ENCODE measurements around the gene TSPAN9. TPM values are rescaled to one million over a fixed set of nuclear protein-coding genes. Genes with fewer than 3 reads are reported as not detected.

Gene TSPAN9
- total RNA-seq, 1 experiment from 2014 or later = 13.4 TPM

DNA sequence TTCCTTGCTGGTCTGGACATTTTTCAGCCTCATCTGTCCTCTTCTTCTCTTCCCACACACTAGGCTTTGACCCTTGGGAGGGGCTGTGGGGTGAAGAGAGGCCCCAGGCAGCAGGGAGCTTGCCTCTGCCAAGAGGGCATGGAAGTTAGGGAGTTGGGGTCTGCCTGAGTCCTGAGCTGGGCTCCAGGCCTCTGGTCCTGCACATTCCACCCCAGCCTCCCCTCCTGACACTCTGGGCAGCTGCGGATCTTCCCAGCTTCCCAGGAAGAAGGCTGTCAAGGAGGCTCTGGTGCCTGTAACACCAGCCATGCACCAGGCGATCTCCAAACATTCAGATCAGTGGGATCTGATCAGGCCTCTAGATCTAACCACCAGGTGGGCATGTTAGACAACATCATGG is 244.7 kb downstream of the TSPAN9 start:
- BruUV-seq (replicated peaks) = no TSS peak
- CTCF ChIA-PET = interaction anchor here (0.6 to 1.0 kb wide), 2 partner anchors 11 to 470 kb away, joined by 3 read pairs; no protein-coding TSS in a partner anchor
- TF ChIP-seq, protein P1, sequence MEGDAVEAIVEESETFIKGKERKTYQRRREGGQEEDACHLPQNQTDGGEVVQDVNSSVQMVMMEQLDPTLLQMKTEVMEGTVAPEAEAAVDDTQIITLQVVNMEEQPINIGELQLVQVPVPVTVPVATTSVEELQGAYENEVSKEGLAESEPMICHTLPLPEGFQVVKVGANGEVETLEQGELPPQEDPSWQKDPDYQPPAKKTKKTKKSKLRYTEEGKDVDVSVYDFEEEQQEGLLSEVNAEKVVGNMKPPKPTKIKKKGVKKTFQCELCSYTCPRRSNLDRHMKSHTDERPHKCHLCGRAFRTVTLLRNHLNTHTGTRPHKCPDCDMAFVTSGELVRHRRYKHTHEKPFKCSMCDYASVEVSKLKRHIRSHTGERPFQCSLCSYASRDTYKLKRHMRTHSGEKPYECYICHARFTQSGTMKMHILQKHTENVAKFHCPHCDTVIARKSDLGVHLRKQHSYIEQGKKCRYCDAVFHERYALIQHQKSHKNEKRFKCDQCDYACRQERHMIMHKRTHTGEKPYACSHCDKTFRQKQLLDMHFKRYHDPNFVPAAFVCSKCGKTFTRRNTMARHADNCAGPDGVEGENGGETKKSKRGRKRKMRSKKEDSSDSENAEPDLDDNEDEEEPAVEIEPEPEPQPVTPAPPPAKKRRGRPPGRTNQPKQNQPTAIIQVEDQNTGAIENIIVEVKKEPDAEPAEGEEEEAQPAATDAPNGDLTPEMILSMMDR (IDR thresholded peaks at IDR 0.05; ENCODE audit: unreplicated experiment) = no peak
- H3K9me3 Mint-ChIP-seq (ENCODE audit: unreplicated experiment) = no peaks in the 10 kb centered on the region
- no peaks in the 10 kb centered on the region for H3K4me1 Mint-ChIP-seq (ENCODE audit: insufficient read depth, unreplicated experiment)
- H3K4me3 Mint-ChIP-seq (ENCODE audit: unreplicated experiment) = no peak overlapping the region
- H3K36me3 Mint-ChIP-seq (ENCODE audit: insufficient read depth, unreplicated experiment) = no peaks in the 10 kb centered on the region
- no peak overlapping the region for H3K27ac Mint-ChIP-seq (ENCODE audit: low read depth, unreplicated experiment)
- POLR2A ChIA-PET = no interaction called here
- intact Hi-C loops (cut with micrococcal nuclease) = no loop called here
- DNase-seq (ENCODE audit: unreplicated experiment) = no peak
- H3K27me3 Mint-ChIP-seq (ENCODE audit: insufficient read depth, unreplicated experiment) = no peaks in the 10 kb centered on the region

- no peaks in the 10 kb centered on the region for H3K9me3 Mint-ChIP-seq (ENCODE audit: unreplicated experiment)
- H3K36me3 Mint-ChIP-seq (ENCODE audit: insufficient read depth, unreplicated experiment) = no peaks in the 10 kb centered on the region
- peaks cover 3% of the 10 kb centered on the region for H3K4me1 Mint-ChIP-seq (ENCODE audit: insufficient read depth, unreplicated experiment)
- intact Hi-C loops (cut with micrococcal nuclease) = no loop called here
- CTCF ChIA-PET = no interaction called here
- TF ChIP-seq, protein P1 (IDR thresholded peaks at IDR 0.05; ENCODE audit: unreplicated experiment) = no peak
- H3K4me3 Mint-ChIP-seq (ENCODE audit: unreplicated experiment) = no peak overlapping the region
- no peak for DNase-seq (ENCODE audit: unreplicated experiment)
- H3K27ac Mint-ChIP-seq (ENCODE audit: low read depth, unreplicated experiment) = no peak overlapping the region
- no TSS peak for BruUV-seq (replicated peaks)
- POLR2A ChIA-PET = no interaction called here
- no peaks in the 10 kb centered on the region for H3K27me3 Mint-ChIP-seq (ENCODE audit: insufficient read depth, unreplicated experiment)
Observed at GRCh38 chr12:3323002-3323685, 246.0 kb downstream of the TSPAN9 start.

DNA sequence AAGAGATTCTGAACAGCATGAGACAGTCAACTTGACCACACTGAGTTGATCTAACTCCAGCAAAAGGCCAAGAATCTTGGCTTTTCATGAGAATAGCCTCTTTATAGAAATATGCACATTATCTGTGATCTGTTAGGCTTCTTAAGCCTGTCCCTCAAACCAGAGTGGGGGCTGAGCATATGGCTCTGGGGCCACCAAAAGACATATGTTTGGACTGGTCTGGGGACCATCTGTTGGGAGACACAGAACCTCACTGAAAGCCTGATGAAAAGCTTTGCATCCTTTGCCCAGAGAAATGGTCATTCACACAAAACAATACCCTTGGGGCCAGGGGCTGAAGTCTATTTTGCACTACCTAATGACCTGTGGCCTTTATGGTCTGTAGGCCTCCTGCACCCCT is 248.6 kb downstream of the TSPAN9 start:
- Mint-ChIP-seq H3K36me3 (ENCODE audit: insufficient read depth, unreplicated experiment) (no peaks in the 10 kb centered on the region), H3K27me3 (ENCODE audit: insufficient read depth, unreplicated experiment) (no peaks in the 10 kb centered on the region), H3K27ac (ENCODE audit: low read depth, unreplicated experiment) (no peak overlapping the region), H3K4me1 (ENCODE audit: insufficient read depth, unreplicated experiment) (peaks cover 5% of the 10 kb centered on the region), H3K4me3 (ENCODE audit: unreplicated experiment) (no peak overlapping the region), H3K9me3 (ENCODE audit: unreplicated experiment) (no peaks in the 10 kb centered on the region)
- ChIA-PET POLR2A (no interaction called here), CTCF (interaction anchor here (0.6 to 1.0 kb wide), 3 partner anchors 10 to 692 kb away, joined by 3 to 4 read pairs (median 3); no protein-coding TSS in a partner anchor)
- BruUV-seq (replicated peaks) = no TSS peak
- DNase-seq (ENCODE audit: unreplicated experiment) = no peak
- intact Hi-C loops (cut with micrococcal nuclease) = no loop called here
- TF ChIP-seq, protein P1 (IDR thresholded peaks at IDR 0.05; ENCODE audit: unreplicated experiment) = no peak

- Mint-ChIP-seq H3K9me3 (ENCODE audit: unreplicated experiment) (no peaks in the 10 kb centered on the region), H3K36me3 (ENCODE audit: insufficient read depth, unreplicated experiment) (no peaks in the 10 kb centered on the region), H3K4me3 (ENCODE audit: unreplicated experiment) (no peak overlapping the region), H3K27ac (ENCODE audit: low read depth, unreplicated experiment) (no peak overlapping the region), H3K27me3 (ENCODE audit: insufficient read depth, unreplicated experiment) (no peaks in the 10 kb centered on the region), H3K4me1 (ENCODE audit: insufficient read depth, unreplicated experiment) (peaks cover 5% of the 10 kb centered on the region)
- no TSS peak for BruUV-seq (replicated peaks)
- ChIA-PET POLR2A (no interaction called here), CTCF (interaction anchor here (0.6 to 1.0 kb wide), 4 partner anchors 11 to 691 kb away, joined by 3 to 4 read pairs (median 3); no protein-coding TSS in a partner anchor)
- intact Hi-C loops (cut with micrococcal nuclease) = no loop called here
- DNase-seq (ENCODE audit: unreplicated experiment) = no peak
- TF ChIP-seq, protein P1 (IDR thresholded peaks at IDR 0.05; ENCODE audit: unreplicated experiment) = no peak
Observed at GRCh38 chr12:3326156-3326849, 249.1 kb downstream of the TSPAN9 start.

All from MCF 10A (cell line).